ENCODE results near the gene GPR176. TPM values are rescaled to one million over a fixed set of nuclear protein-coding genes. Genes with fewer than 3 reads are reported as not detected.

GPR176 gene
- total RNA-seq: 10 to 100 TPM in 1 of 4 donors, 1 to 10 TPM in 3; 4.3 to 15.0 (median 7.9) TPM

- intact Hi-C loops (cut with DNase I): no loop called here
Measured at GRCh38 chr15:39919748-39920509, at the start of gene GPR176. Gene GPR176 (minus strand): TSS chr15:39920266. CDS start chr15:39920026, 240 bp downstream.

DNA sequence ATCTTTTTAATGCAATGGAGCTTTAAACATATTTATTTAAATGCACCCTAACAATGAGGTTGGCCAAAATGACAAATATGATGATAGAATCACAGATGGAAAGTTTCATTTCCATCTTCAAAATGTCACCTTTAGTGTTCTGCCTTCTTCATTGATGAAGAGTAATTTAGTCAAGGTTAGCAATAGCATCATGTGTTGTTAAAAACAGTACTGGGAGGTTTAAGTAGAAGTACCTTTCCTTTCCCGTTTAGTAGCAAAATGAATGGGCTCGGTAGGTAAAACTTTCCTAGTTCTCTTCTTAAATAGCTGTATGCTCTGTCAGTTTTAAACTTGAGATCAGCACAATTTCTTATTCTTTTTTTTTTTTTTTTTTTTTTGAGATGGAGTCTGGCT, 48.9 kb upstream of the GPR176 start:
- TF ChIP-seq POLR2A (IDR thresholded peaks at IDR 0.05): no peak
- TF ChIP-seq, protein P1, sequence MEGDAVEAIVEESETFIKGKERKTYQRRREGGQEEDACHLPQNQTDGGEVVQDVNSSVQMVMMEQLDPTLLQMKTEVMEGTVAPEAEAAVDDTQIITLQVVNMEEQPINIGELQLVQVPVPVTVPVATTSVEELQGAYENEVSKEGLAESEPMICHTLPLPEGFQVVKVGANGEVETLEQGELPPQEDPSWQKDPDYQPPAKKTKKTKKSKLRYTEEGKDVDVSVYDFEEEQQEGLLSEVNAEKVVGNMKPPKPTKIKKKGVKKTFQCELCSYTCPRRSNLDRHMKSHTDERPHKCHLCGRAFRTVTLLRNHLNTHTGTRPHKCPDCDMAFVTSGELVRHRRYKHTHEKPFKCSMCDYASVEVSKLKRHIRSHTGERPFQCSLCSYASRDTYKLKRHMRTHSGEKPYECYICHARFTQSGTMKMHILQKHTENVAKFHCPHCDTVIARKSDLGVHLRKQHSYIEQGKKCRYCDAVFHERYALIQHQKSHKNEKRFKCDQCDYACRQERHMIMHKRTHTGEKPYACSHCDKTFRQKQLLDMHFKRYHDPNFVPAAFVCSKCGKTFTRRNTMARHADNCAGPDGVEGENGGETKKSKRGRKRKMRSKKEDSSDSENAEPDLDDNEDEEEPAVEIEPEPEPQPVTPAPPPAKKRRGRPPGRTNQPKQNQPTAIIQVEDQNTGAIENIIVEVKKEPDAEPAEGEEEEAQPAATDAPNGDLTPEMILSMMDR (IDR thresholded peaks at IDR 0.05): no peak
- Histone ChIP-seq H3K4me3 (replicated peaks in 1 of 3) (no peak overlapping the region), H3K27me3 (no peaks in the 10 kb centered on the region), H3K9me3 (no peaks in the 10 kb centered on the region), H3K27ac (no peak overlapping the region), H3K4me1 (no peaks in the 10 kb centered on the region), H3K36me3 (peaks cover 9 to 24% of the 10 kb centered on the region in 2 donors)
- DNase-seq: no peak
- intact Hi-C loops (cut with DNase I): no loop called here
- 97 to 98% methylated on average over 2 of the region's 2 CpGs for WGBS, 2 donors

More at GRCh38 chr15:39919748-39920509, at the start of gene GPR176:
- TF ChIP-seq, protein P1 (IDR thresholded peaks at IDR 0.05): no peak
- TF ChIP-seq POLR2A (IDR thresholded peaks at IDR 0.05): no peak
- no peaks in the 10 kb centered on the region for H3K9me3 ChIP-seq
- peaks cover 5 to 11% of the 10 kb centered on the region in 2 donors for H3K4me1 ChIP-seq
- H3K36me3 ChIP-seq: no peaks in the 10 kb centered on the region
- DNase-seq: peak; percentile 33 to 52
- no peaks in the 10 kb centered on the region for H3K27me3 ChIP-seq
- peak within 1 kb of the TSS; percentile 63 to 89 (median 67) for H3K4me3 ChIP-seq (replicated peaks in 1 of 3)
- 0 to 6% methylated on average over 2 to 23 of the region's 84 CpGs for WGBS, 2 donors
- H3K27ac ChIP-seq: peak within 1 kb of the TSS; percentile 36 to 80 (median 69)

DNA sequence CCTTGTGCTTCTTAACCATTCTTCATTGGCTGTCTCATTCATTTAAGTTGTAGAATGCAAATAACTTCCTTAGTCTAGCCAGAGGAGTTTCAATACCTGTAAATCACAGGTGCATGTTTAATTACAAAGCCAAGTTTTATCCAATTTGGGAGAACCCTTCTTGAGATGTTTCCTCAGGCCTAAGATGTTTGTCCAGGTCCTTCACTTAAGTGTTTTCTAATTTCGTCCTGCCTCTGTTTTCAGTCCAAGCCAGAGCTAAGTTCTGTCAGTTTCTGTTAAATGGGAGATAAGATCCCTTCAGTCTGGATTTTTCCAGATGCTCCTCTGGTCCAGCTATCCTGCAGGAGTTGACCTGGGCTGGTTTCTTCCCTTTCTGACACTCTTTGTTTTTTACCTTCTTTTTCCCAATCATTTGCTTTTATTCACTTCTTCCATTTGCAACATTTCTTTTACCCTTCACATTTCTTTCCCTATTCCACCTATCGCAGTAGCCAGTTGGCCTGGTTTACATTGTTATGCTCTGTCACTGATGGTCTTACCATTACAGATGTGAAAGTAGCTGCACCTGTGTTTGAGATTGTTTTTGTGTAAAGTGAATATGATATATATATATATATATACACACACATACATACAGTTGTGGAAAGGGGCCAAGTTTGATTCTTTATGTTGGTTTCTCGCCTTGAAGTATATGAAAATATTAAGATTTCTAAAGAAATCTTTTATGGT, 48.4 kb upstream of the GPR176 start:
- TF ChIP-seq, protein P1 (IDR thresholded peaks at IDR 0.05): no peak
- TF ChIP-seq POLR2A (IDR thresholded peaks at IDR 0.05): no peak
- H3K36me3 ChIP-seq: peaks cover 9 to 22% of the 10 kb centered on the region in 2 donors
- H3K4me1 ChIP-seq: no peaks in the 10 kb centered on the region
- no peak for DNase-seq
- no peak overlapping the region for H3K27ac ChIP-seq
- intact Hi-C loops (cut with DNase I): no loop called here
- WGBS, 2 donors: 84 to 90% methylated on average over 3 of the region's 3 CpGs
- no peaks in the 10 kb centered on the region for H3K9me3 ChIP-seq
- H3K27me3 ChIP-seq: no peaks in the 10 kb centered on the region
- H3K4me3 ChIP-seq (replicated peaks in 1 of 3): no peak overlapping the region

DNA sequence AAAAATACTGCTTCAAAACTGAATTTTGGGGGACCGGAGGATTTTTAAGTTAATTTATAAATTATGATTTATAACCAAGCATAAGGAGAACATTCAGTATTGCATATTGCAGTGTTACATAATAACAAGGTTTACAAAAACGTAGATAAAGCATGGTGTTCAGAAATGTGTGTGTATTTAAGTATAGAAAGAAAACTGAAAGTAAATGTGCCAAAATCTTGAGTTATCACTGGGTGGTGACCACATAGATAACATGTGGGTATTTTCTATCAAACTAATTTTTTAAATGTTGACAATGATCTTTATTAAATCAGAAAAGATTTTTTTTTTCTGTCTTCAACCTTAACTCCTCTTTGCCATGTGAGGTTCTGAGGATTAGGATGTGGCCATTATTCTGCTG, 46.5 kb upstream of the GPR176 start:
- TF ChIP-seq, protein P1 (IDR thresholded peaks at IDR 0.05): no peak
- TF ChIP-seq POLR2A (IDR thresholded peaks at IDR 0.05): no peak
- Histone ChIP-seq H3K4me3 (replicated peaks in 1 of 3) (no peak overlapping the region), H3K27me3 (no peaks in the 10 kb centered on the region), H3K4me1 (no peaks in the 10 kb centered on the region), H3K9me3 (no peaks in the 10 kb centered on the region), H3K27ac (no peak overlapping the region), H3K36me3 (peaks cover 9 to 21% of the 10 kb centered on the region in 2 donors)
- intact Hi-C loops (cut with DNase I): no loop called here
- WGBS, 2 donors: 86 to 94% methylated on average over 2 of the region's 2 CpGs
- no peak for DNase-seq

- 85 to 93% methylated on average over 2 of the region's 2 CpGs for WGBS, 2 donors
- TF ChIP-seq POLR2A (IDR thresholded peaks at IDR 0.05): no peak
- TF ChIP-seq, protein P1 (IDR thresholded peaks at IDR 0.05): no peak
- Histone ChIP-seq H3K4me1 (no peaks in the 10 kb centered on the region), H3K27ac (no peak overlapping the region), H3K9me3 (no peaks in the 10 kb centered on the region), H3K4me3 (replicated peaks in 1 of 3) (no peak overlapping the region), H3K36me3 (peaks cover 9 to 34% of the 10 kb centered on the region in 2 donors), H3K27me3 (no peaks in the 10 kb centered on the region)
- DNase-seq: no peak
- intact Hi-C loops (cut with DNase I): no loop called here
Measured at GRCh38 chr15:39963786-39964185, 43.7 kb upstream of the GPR176 start.

All from thyroid gland (tissue), 4 donors.